Stimulated activated CD4-positive, alpha-beta T cell treated with anti-CD3 and anti-CD28 coated beads, Interleukin-4, amount 100 ng/mL, for 24 hours (primary cell): ENCODE results near the gene MDM1.

Experiments used
- DNase-seq: peaks from one replicate; pipeline ENCODE4 v3.0.0-alpha.2; 2020

The MDM1 gene, protein sequence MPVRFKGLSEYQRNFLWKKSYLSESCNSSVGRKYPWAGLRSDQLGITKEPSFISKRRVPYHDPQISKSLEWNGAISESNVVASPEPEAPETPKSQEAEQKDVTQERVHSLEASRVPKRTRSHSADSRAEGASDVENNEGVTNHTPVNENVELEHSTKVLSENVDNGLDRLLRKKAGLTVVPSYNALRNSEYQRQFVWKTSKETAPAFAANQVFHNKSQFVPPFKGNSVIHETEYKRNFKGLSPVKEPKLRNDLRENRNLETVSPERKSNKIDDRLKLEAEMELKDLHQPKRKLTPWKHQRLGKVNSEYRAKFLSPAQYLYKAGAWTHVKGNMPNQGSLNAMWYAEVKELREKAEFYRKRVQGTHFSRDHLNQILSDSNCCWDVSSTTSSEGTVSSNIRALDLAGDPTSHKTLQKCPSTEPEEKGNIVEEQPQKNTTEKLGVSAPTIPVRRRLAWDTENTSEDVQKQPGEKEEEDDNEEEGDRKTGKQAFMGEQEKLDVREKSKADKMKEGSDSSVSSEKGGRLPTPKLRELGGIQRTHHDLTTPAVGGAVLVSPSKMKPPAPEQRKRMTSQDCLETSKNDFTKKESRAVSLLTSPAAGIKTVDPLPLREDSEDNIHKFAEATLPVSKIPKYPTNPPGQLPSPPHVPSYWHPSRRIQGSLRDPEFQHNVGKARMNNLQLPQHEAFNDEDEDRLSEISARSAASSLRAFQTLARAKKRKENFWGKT

DNA sequence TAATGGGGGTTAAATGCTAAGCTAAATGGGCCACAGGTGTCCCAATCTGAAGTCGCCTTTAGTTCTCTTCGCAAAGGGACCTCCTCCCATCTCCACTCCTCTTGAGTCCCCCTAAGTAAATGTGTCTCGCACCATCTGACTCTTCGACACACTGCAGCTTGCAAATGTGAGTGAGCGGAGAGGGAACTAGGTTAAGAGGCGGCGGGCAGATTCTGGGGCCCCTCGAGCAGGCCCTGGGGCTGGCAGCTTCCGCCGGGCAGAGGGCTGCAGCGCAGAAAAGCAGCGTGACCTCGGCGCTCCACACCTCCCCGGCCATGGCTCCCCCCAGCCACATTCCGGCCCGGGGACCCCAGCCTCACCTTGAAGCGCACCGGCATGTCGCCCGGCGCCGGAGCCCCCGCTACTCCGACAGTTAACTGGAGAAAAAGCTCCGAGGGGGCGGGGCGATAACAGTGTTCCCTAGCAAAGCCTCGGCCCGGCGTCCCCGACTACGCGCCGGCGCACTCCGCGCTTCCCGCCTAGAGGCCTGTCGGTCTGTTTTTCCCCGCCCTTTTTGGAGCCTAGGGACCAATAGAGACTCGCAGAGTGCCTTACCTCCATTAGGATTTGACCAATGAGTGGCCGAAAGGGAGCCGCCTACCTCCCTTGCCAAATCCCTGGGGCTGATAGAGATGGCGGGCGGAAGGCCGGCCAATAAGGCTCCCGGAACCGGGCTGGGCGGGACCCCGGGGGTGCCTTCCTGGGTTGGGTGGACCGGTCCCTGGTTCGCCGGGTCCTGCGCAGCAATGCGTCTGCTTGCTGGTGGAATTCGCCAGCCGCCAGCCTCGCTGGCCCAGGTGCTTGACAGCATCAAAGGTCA, at the start of gene MDM1:
MDM1 (minus strand) TSS at position 494 of the 859 bp plus-strand sequence; CDS start at position 377, 117 bp downstream.
- DNase-seq: peak; percentile 96

DNA sequence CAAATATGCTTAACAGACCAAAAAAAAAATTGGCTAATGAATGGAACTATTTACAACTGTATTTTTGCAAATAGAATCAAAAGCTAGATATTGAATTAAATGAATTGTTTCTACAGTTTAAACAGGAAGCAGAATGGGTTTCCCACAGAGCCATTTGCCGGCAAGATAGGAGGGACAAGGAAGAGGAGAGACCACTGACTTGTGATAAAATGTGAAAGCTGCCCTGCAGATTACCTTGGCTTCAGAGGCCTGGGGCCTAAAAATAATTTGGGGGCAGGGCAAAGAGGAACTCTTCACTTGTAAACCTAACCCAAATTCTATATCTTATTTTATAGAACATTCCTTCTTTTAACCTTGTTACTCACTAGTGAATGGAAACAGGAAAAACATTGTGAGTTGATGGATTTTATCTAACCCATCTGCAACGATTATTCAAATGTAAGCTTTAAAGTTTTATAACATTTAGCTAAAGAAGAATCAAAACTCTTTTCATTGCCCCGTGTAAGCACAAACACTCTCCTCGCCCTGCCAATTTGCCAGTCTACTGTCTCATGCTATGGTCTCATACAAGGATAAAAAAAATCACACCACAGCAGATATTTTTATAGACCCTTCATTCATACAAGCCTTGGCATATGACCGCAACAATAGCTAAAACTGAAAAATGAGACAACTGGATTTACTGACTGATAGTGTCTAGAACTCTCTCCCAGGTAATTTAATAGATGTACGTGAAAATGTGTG, 49.5 kb upstream of the MDM1 start:
- DNase-seq: no peak

DNA sequence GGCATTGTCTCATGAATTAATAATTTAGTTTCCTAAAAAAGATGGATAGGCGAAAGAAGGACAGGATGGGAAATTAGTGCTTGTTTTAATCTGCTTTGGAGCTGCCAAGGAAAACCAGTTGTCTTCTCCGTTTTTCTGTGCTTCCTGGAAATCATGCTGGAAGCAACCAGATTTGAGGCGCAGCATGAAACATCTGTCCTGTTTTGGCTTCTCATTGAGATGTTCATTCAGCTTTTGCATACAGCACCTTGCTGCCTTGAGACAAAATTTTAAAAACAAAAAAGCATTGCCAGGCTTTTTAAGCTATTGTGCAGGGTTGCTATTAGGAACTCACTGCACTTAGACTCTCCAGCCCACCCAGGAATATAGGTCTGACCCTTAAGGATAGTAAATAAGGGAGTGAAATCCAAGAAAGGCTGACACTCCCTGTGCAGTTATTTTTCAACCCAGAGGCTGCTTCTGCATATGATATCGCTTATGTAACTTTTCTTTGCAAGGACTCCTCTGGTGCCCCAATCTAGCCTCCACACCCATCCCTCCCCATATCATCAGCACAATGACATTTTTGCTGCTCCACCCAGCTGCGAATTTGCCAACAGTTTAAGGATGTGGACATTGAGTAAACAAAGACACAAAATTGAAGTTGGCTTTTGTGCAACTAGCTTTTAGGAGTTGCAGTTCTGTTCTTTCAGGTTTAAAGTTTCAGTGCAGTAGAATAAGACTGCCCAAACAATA, 46.9 kb upstream of the MDM1 start:
- DNase-seq: no peak

DNA sequence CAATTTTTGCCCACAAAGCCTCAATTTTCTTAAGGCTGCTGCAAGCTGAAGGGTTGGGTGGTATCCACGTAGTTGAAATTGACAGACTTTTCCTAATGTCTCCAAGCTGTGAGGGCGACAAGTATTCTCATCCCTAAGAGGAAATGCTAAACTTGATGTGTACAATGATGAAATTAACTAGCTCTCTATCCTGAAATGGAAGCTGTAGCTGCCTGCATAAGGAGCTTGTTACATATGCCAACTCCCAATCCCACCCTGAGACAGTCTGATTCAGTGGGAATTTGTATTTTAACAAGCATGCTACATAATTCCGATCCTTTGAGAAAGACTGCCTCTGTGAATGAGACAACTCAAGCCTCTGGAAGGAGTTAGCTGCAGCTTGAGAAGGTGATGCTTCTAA, 45.7 kb upstream of the MDM1 start:
- DNase-seq: no peak

DNA sequence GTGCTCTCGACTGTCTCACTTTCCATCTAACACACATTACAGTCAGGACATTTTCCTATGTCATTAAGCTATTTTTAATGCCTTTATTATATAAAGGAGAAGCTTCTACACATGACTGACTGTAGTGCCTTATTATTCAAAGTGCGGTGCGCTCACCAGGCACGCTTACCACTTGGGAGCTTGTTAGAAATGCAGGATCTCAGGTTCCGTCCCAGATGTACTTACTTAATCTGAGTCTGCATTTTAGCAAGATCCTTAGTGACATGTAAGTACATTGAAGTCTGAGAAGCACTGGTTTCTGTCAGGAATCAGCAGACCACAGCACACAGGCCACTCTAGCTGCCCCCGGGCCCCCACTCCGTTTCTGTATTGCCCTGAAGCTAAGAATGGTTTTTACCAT, 44.7 kb upstream of the MDM1 start:
- no peak for DNase-seq

DNA sequence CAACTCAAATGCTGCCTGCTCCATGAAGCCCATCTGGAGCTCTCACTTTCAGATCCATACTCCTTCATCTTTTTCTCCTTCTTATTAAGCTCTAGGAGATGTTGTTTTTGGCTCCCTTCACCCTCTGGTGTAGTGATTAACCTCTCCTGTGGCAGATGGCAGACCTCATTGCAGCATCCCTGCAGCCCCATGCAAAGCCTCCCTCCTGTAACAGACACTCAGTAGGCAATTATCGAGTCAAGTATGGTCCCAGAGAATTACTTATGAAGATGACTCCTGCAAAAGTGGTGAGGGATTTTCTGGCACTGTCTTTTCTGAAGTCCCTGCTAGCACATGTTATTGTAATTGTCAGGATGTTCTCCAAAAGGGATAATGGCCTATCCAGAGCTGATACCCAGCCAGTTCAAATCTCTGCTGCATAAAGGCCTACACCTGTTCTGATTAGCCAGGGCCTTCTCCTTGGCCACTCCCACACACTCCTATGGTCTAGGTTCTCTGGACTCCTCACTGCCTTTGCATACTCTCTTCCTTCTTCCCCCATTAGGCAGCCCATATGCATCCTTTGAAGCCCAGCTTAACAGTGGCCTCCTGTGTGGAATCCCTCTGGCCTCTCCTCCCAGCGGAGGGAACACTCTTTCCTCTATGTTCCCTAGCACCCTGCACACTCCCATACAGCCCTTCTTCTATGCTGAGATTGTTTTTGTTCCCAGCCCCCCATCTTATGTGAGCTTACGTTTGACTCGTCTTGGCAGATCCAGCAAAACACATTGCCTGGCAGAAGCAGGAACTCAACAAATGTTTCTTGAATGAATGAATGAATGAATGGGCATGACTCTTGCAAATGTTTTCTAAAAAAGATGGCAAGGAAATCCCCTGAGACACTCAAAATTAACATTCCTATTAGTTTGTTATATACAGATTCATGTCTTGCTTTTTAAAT, 43.9 kb upstream of the MDM1 start:
- no peak for DNase-seq

DNA sequence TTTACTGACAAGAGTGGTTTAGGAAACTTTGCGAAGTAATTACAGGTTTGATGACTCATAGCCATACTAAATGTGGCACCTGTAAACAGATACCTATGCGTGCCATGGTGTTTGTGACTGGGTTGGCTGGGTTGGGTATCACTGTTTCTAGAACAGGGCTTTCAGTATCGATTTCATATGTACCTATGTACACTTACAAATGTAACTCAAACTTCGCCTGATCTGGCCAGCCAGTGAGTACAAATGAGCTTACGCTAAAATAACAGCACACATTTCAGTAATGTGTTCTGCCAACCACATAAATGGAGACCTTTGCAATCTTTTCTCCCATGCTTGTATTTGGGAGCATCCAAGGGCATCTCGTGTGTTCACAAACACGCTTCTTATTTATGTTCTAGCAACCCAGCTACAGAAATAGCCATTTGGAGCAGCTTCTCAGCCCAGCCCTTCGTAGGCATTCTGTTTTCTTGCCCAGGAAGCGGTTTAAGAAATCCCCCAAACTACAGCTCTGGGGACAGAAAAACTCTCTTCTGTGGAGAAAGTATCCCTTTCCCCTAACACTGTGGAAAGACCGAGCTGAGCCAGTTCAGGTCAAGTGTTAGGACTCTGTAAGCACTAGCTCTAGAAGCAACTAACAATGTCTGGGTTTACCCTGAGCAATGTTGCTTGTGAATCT, 42.3 kb upstream of the MDM1 start:
- peak; percentile 75 for DNase-seq

DNA sequence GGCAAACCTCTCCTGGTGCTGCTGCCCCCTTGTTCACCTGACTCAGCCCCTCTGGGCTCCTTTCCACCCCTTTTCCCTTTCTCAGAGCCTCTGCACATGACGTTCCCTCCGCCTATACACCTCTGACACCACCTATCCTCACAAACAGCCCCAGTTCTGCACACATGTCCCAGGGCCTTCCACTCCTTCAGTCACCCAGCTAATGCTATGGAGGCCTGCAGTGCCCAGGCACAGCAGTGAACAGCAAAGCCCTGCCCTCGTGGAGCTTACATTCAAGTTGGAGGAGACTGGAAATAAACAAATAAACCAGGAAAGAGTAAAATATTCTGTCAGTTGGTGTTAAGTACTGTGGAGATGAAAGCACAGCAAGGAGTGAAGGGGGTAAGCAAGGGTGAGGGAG, 38.5 kb upstream of the MDM1 start:
- DNase-seq: no peak

DNA sequence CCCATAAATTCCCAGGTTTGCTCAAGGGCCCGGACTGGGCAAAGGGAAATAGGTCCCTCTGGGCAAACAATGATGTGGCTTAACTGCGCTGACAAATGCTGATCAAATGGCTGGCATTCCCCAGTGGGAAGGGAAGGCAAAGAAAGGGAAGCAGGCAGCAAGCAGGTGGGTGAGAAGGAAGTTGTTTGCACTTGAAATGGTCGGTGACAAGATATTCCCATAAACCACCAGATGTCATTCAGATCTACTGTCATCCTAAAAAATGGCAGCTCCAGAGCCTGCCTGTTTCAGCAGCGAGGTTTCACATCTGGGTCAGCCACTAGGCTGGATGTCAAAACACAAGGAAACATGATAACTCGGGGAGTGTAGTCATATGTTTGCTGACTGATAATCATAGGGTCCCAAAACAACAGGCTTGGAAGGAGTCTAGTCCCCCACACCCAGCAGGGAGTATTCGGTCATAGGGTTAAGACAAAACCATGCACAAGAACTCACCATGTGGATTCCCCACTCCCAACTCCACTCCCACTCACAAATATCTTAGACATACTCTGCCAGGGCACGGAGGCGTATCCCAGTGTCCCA, 37.9 kb upstream of the MDM1 start:
- DNase-seq: no peak

DNA sequence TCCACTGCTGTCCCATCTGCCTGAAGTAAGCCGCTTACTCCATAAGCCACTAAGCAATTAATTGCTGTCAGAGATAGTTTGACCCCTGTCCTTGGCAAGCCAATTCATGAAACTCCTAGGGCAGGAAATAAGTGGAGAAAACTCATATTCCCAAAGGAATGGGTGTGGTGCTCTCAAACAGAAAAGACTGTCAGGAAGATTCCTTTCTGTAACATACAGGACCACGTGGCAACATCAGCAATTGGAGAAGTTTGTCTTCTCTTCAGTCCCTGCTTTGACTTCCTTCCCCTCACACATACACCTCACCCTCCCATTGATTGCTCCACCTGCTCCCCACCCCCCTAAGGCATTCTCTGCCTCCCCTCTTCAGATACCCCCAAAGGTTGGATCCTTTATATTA, 36.2 kb upstream of the MDM1 start:
- no peak for DNase-seq

DNA sequence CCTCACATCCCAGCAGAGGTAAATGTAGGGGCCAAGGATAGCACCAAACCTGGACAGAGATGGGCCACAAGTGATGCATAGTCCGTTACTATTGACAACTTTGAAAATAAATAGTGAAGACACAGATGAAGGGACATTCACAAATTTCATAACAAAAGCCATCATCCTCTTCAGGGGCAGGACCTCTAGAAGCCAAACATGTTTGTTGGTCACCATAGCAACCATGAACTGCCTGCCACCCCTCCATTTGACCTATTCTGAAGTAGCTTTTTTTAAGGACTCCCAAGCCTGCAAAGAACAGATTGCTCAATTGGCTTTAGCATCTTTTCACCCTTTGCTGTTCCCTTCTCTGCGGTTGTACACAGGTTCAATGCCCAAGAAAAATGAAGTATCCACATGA, 35.7 kb upstream of the MDM1 start:
- no peak for DNase-seq

DNA sequence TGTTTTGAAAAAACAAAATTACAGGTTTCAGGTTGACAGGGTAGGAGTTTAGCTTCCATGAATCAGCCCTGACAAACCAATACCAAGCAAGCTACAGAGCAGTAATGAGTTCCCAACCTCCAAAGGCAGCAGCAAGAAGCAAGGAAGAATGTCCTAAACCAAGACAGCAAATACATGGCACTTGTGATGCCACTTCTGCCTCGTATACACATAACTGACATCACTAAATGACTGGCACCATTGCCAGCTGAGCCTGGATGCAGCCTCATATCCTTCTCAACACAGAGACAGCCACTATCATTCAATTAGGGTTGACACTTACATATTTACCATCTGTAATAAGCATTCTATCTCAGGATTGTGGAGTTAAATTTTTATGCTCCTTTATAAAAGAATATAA, 35.0 kb upstream of the MDM1 start:
- no peak for DNase-seq

DNA sequence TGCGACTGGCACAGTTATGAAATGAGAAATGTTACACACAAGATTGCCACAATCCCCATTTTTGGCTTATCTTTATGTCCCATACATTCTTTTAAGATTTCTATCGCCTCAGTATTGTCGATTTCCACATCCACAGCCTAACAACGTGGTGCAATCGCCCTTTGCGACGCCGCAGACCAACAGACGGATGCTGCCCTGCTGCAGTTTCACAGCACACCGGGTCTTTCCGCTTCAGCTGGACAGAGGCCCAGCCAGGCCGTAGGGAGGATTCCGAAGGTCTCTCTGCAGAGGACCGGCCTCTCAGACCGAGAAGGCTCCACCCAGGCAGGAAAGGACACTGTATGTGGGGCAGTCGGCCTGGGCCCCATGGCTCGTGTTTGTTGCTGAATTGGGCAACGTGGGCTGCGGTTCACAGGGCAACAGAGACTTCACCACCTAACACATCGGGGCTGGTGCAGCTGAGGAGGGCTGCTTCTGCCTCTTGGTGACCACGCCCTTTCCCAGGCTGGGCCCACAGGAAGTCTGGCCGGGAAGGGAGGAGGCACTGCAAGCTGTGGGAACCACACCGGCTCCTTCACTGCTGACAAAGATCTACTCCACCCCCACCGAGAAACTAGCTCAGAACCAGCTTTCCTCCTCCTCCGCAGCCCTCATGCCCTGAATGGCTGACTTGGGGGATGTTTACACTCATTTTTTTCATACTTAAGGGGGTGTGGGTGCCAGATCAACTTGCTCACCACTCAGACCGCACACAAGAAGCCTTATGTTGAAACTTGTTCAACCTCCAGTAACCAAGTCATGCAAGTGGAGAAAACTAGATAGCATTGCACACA, 32.9 kb upstream of the MDM1 start:
- peak; percentile 89 for DNase-seq

DNA sequence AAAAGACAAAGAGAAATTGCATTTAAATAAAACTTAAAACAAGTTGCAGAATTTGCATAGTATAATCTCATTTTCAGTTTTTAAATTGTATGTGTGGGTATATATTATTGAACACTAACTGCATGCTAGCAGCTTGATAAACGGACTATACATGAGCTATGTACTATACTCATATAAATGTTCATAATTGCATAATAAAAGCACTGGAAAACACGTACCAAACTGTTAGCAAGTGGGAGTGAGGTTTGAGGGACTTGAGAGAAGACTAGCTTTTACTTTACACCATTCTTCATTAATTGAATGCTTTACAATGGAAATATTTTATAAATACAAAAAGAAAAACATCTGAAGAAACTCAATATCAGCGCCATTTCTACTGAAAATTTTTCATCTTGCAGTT, 32.2 kb upstream of the MDM1 start:
- no peak for DNase-seq

DNA sequence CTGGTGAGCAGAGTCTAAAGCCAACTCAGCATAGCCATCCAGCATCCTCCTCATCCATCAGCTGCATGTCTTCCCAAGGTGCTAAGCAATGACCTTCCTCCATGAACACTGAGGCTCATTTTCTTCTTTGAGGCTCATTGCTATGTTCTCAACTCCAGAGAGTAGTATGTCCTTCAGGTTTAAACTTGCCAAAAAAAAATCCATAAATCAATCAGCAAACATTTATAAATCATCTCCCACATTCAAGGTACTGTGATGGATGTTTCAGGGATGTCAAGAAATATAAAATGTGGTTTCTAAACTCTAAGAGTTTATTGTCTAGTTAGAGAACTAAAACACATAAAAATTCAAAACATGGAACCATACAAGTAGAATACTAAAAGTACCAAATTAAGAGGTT, 29.8 kb upstream of the MDM1 start:
- no peak for DNase-seq

DNA sequence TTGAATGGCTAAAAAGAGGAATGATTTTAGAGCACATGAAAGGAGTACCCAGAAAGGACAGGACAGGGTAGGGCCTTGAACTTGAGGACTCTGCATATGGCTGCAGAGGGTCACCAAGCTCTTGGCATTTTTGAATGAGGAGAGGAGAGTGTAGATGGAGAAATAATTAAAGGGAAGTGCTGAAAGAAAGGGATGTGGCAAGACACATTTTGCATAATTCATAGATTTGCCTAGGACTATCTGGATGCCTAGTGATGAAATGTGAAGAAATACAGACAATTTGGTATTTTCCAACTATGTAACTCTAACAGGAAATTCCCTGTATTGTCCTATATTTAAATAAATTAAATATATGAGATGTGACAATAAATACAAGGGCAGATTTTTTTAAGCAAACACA, 27.5 kb upstream of the MDM1 start:
- no peak for DNase-seq

DNA sequence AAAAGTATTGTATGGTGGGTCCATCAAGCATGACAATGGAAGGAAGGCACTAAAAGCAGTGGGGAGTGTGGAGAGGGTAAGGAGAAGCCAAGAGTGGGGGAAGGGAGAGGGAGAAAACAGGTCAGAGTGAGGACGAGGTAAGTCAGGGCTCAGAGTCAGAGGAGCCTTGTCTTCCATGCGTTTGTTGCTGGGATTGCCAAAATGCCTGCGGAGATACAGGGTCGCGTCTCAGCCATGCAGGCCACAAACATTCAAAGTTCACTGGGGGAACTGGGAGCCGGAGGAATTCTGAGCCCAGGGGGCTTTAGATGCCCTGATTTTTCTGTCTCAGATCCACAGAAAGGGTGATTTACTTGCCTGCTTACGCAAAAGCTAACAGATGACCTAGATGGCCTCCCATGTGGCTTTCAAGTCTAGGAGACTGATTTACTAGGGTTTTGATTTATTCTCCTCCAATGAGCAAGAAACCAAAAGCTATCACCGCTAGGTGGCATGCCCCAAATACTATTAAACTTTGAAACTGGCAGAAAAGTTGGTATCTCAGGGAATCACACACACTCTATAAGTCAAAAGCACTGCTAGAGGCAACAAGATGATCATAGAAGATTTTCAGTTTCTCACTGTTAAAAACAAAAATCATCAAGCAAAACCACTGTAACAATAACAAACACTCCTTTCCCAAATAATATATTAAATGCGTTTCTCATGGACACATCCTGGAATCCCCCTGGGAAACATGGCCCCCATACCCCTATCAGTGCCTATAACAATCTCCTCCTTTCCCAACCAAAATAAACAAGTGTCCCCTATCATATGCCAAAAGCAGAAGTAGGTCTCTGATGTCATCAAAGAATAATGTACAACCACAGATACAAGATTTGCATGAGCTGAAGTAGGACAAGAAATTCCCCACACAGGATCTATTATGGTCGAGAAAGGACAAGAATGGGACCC, 26.6 kb upstream of the MDM1 start:
- peak; percentile 73 for DNase-seq

DNA sequence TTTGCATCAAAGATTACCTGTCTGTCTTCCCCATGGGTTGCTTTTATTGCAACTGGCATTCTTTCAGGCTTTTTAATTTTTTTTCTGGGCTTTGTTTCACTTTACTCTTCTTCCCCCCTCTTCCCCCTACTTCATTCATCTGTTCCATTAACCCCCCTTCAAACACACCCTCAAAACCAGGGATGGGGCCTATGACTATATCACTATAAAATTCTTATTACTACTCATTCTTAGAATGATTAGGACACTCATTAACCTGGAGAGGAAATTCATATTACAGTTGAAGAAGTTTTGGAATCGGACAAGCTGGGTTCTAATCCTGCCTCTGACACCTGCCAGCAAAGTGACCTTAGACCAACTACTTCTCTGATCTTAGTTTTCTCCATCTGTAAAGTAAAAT, 24.8 kb upstream of the MDM1 start:
- no peak for DNase-seq
